HG02885 (cell line): Measurements from ENCODE around the gene PAX2.

Source experiments
- ATAC-seq: cut with Tn5 transposase; IDR thresholded peaks from one replicate; pipeline ENCODE4 v1.9.1; 2021; ENCODE audit warnings: mild to moderate bottlenecking; ENCODE audit not compliant: unreplicated experiment, poor library complexity

The PAX2 gene

GRCh38 chr10:100810091-100810834 is 64.9 kb downstream of the PAX2 start:
- no peak for ATAC-seq

GRCh38 chr10:100810835-100811116 is 65.4 kb downstream of the PAX2 start:
- ATAC-seq = no peak

- no peak for ATAC-seq
Observed at GRCh38 chr10:100811261-100811660, 65.9 kb downstream of the PAX2 start.

GRCh38 chr10:100811752-100812750 is 66.7 kb downstream of the PAX2 start:
- no peak for ATAC-seq

- no peak for ATAC-seq
Observed at GRCh38 chr10:100812978-100813377, 67.6 kb downstream of the PAX2 start.

GRCh38 chr10:100814751-100815474 is 69.5 kb downstream of the PAX2 start:
- no peak for ATAC-seq

- no peak for ATAC-seq
Observed at GRCh38 chr10:100816671-100817070, 71.3 kb downstream of the PAX2 start.

GRCh38 chr10:100817268-100817839 is 72.0 kb downstream of the PAX2 start:
- no peak for ATAC-seq

GRCh38 chr10:100819424-100819823 is 74.0 kb downstream of the PAX2 start:
- ATAC-seq = no peak

GRCh38 chr10:100823194-100823593 is 77.8 kb downstream of the PAX2 start:
- ATAC-seq = no peak

- no peak for ATAC-seq
Observed at GRCh38 chr10:100824886-100825285, 79.5 kb downstream of the PAX2 start.

- no peak for ATAC-seq
Observed at GRCh38 chr10:100825325-100825875, 80.0 kb downstream of the PAX2 start.

- ATAC-seq = no peak
Observed at GRCh38 chr10:100826031-100826651, 80.8 kb downstream of the PAX2 start.

- no peak for ATAC-seq
Observed at GRCh38 chr10:100826661-100826982, 81.2 kb downstream of the PAX2 start.

- ATAC-seq = no peak
Observed at GRCh38 chr10:100826983-100827818, 81.8 kb downstream of the PAX2 start.

- no peak for ATAC-seq
Observed at GRCh38 chr10:100827819-100828737, 82.7 kb downstream of the PAX2 start.

GRCh38 chr10:100828738-100829096 is 83.3 kb downstream of the PAX2 start:
- ATAC-seq = no peak
